ENCODE results near the gene GLE1. TPM values are rescaled to one million over a fixed set of nuclear protein-coding genes. Genes with fewer than 3 reads are reported as not detected.

Gene GLE1
- total RNA-seq, 1 experiment from 2014 or later: 36.6 TPM

DNA sequence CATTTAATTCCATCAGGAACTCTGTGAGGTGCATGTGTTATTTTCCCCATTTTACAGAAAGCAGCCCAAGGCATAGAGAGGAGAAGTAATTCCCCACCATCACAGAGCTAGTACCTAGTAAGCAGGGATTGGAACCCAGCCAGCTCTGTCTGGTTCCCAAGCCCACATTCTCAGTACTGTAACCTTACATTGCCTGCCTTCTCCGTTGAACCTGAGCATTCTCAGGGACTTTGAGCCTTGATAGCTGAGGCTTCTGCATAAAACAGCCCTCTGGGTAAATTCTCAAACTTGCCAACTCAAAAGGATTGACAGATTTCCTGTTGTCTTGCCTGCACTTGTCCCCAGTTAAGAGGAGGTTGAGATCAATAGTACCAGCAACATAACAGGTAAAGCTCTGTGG, 9.2 kb upstream of the GLE1 start:
- CTCF ChIA-PET: no interaction called here
- H3K36me3 ChIP-seq (ENCODE audit: control insufficient read depth in 1 of 2, insufficient read depth in 2 of 2, low read length in 2 of 2): peaks cover 35 to 52% of the 10 kb centered on the region in 2 experiments
- no peak overlapping the region for H3K4me3 ChIP-seq (replicated peaks in 1 of 2; ENCODE audit: low read depth in 1 of 2, low read length in 2 of 2)
- no TSS peak for BruUV-seq (replicated peaks)
- H3K27me3 ChIP-seq (ENCODE audit: insufficient read depth, low read length): no peaks in the 10 kb centered on the region
- POLR2A ChIA-PET: no interaction called here
- no peak overlapping the region for H3K9ac ChIP-seq (ENCODE audit: low read length)
- ATAC-seq (no peak), DNase-seq (ENCODE audit: low read depth, low spot score) (no peak)
- no peak overlapping the region for H2AFZ ChIP-seq (ENCODE audit: low read depth, low read length, poor library complexity, severe bottlenecking)
- RAD21 ChIA-PET (ENCODE audit: low non-redundant PET in 1 of 2, low total read pairs in 2 of 2, uncharacterized antibody in 2 of 2, unreplicated experiment in 2 of 2): no interaction called here
- no peaks in the 10 kb centered on the region for H3K79me2 ChIP-seq (ENCODE audit: insufficient read depth, low read length)
- TF ChIP-seq EZH2 (IDR thresholded peaks at IDR 0.05) (no peak), ELF1 (IDR thresholded peaks at IDR 0.05; ENCODE audit: borderline replicate concordance, low read depth) (no peak), JUND (IDR thresholded peaks at IDR 0.05) (no peak), CBX3 (IDR thresholded peaks at IDR 0.05; ENCODE audit: low read depth) (no peak), RAD21 (IDR thresholded peaks at IDR 0.05; ENCODE audit: low read depth) (no peak), ZNF274 (IDR thresholded peaks at IDR 0.05; ENCODE audit: low read depth, low read length) (no peak), EZH2phosphoT487 (IDR thresholded peaks at IDR 0.05; ENCODE audit: borderline replicate concordance) (no peak), SP1 (IDR thresholded peaks at IDR 0.05; ENCODE audit: low read depth) (no peak), POLR2A (IDR thresholded peaks at IDR 0.05; ENCODE audit: borderline replicate concordance, extremely low read depth, insufficient read depth, insufficient read length) (no peak), TCF7L2 (IDR thresholded peaks at IDR 0.05; ENCODE audit: borderline replicate concordance, extremely low read depth, insufficient read depth, insufficient read length) (no peak), SRF (IDR thresholded peaks at IDR 0.05; ENCODE audit: low read depth) (no peak)
- TF ChIP-seq, protein P1, sequence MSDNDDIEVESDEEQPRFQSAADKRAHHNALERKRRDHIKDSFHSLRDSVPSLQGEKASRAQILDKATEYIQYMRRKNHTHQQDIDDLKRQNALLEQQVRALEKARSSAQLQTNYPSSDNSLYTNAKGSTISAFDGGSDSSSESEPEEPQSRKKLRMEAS (IDR thresholded peaks at IDR 0.05): no peak
- TF ChIP-seq, protein P2, sequence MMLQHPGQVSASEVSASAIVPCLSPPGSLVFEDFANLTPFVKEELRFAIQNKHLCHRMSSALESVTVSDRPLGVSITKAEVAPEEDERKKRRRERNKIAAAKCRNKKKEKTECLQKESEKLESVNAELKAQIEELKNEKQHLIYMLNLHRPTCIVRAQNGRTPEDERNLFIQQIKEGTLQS (IDR thresholded peaks at IDR 0.05): no peak
- TF ChIP-seq, protein P3, sequence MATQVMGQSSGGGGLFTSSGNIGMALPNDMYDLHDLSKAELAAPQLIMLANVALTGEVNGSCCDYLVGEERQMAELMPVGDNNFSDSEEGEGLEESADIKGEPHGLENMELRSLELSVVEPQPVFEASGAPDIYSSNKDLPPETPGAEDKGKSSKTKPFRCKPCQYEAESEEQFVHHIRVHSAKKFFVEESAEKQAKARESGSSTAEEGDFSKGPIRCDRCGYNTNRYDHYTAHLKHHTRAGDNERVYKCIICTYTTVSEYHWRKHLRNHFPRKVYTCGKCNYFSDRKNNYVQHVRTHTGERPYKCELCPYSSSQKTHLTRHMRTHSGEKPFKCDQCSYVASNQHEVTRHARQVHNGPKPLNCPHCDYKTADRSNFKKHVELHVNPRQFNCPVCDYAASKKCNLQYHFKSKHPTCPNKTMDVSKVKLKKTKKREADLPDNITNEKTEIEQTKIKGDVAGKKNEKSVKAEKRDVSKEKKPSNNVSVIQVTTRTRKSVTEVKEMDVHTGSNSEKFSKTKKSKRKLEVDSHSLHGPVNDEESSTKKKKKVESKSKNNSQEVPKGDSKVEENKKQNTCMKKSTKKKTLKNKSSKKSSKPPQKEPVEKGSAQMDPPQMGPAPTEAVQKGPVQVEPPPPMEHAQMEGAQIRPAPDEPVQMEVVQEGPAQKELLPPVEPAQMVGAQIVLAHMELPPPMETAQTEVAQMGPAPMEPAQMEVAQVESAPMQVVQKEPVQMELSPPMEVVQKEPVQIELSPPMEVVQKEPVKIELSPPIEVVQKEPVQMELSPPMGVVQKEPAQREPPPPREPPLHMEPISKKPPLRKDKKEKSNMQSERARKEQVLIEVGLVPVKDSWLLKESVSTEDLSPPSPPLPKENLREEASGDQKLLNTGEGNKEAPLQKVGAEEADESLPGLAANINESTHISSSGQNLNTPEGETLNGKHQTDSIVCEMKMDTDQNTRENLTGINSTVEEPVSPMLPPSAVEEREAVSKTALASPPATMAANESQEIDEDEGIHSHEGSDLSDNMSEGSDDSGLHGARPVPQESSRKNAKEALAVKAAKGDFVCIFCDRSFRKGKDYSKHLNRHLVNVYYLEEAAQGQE (IDR thresholded peaks at IDR 0.05; ENCODE audit: low read depth): no peak
- H3K4me1 ChIP-seq (ENCODE audit: control insufficient read depth in 1 of 2, insufficient read depth in 2 of 2, low read length in 2 of 2): peaks cover 2 to 6% of the 10 kb centered on the region in 2 experiments; a peak in 2 of 4 replicates
- no peak overlapping the region for H3K27ac ChIP-seq (ENCODE audit: low read depth, low read length)
- H3K9me2 ChIP-seq (ENCODE audit: insufficient read depth): no peaks in the 10 kb centered on the region
- intact Hi-C loops (cut with micrococcal nuclease): no loop called here
- no peaks in the 10 kb centered on the region for H3K9me3 ChIP-seq (ENCODE audit: control insufficient read depth in 1 of 2, insufficient read depth in 1 of 2, low read depth in 1 of 2, low read length in 2 of 2)
- no peaks in the 10 kb centered on the region for H4K20me1 ChIP-seq (ENCODE audit: insufficient read depth)
- no peak overlapping the region for H3K4me2 ChIP-seq (ENCODE audit: low read length)
